GM19328 (cell line): ENCODE measurements around the gene VAPA.

Source experiments
- ATAC-seq: cut with Tn5 transposase; IDR thresholded peaks from one replicate; pipeline ENCODE4 v1.9.1; 2021; ENCODE audit warnings: mild to moderate bottlenecking, moderate library complexity; ENCODE audit not compliant: unreplicated experiment

Gene VAPA

DNA sequence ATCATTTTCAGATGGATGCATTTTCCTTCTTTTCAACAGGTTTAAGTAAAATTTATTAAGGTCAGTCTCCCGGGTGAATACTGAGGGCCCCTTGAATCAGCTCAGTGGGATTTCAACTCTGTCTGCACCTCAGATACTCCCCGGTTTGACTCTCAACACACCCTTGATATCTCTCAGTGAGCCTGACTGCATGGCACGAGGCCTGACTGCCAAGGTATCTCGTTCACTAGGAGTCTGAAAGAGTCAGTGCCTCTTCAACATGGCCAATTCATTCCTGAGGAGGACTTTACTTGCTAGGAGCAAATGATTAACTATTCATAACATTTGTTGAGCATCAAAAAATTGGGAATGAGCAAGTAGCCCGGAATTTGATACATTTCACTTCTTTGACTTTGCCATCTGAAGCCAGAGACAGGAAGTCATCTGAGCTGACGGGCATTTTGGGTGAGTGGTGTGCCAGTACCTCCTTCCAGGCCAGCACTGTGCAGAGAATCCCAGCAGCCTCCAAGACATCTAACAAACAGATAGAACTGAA, 81.0 kb downstream of the VAPA start:
- ATAC-seq = no peak

DNA sequence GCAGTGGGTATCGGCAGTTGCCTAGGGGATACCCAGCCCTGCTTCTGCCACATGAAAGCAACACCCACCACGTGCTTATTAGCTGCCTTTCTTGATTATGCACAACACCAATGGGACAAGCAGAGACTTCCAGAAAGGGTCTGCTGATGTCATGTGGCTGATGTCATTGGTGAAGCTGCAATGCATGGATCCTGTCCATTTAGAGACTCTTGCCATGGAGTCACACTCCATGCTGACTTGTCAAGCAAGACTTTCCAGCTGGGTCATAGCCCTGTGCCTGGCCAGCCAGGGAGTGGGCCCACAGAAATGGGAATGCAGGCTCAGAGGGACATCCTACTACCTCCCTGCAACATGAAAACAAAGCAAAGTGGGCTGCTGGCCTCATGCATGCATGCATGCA, 81.8 kb downstream of the VAPA start:
- no peak for ATAC-seq

DNA sequence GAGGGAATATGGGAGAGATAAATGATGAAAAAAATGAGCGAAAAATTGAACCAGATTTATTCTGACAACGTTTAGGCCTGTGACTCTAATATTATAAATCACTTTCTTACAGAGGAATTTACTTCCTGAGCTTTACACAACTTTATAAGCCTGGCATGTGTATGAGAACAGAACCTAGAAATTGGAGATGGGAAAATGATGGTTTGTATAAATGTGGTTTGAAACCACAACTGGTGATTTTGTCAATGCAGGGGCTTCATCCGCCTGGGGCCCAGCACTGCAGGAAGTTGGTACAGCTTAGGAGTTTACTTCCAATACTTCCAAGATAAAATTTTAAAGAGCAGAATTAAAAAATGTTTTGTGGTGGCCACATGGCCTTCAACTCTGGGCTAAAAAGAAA, 82.3 kb downstream of the VAPA start:
- no peak for ATAC-seq

DNA sequence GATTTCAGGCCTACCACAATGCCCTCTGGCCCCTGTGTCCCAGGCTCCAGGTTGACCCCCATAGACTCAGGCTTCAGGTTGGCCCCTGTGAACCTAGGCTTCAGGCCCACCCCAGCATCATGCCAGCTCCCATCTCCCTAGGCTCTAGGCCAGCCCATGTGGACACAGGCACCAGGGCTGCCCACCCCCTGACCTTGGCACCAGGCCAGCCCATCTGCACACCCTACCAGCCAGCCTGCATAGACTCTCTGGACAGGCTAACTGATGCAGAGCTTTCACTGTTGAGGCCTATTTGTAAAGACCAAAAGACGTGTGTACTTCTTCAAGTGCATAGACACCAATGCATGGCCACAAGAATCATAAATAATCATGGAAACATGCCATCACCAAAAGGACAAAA, 83.9 kb downstream of the VAPA start:
- no peak for ATAC-seq

DNA sequence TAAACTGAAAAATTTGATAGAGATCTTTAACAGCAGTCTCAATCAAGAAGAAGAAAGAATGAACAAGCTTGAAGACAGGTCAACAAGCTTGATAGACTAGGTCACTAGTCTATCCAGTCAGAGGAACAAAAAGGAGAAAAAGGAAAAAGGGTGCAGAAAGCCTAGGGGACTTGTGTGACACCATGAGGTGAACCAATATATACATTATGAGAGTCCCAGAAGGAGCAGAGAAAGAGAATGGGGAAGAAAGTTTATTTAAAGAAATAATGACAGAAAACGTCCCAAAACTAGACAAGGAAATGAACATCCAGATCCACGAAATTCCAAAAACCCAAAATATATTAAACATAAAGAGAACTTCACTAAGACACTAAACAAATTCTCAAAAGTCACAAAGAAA, 84.5 kb downstream of the VAPA start:
- no peak for ATAC-seq

DNA sequence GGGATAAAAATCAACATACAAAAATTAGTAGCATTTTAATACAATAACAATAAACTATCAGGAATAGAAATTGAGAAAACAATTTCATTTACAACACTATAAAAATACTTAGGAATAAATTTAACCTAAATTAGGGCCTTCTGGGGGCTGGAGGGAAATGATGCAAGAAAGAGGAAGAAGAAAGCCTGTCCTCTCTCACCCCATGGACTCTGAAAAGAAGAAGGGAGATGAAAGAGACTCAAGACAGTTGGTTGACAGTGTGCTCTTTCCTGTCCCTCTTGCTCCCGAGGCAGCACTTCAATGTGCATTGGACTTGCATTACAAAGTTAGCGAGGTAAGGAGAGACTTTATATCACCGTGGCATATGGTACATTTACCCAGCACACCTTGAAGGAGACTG, 88.5 kb downstream of the VAPA start:
- no peak for ATAC-seq

DNA sequence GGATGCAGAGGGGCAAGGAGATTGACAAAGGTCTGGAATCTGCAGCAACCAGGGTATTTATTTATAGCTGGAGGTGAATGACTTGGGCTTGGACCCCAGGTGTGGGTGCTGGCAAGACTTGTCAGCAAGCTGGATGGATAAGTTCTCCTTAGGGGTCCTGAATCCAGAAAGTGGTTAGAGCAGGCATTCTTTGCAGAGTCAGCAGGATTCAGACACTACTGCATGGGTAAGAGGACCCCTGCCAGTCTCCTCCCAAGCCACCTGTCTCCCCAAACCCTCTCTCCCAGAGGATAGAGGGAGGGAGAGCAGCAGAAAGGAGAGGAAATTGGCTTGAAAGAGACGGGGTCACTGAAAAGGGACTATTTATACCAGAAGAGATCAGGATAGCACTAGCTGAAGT, 89.5 kb downstream of the VAPA start:
- no peak for ATAC-seq

DNA sequence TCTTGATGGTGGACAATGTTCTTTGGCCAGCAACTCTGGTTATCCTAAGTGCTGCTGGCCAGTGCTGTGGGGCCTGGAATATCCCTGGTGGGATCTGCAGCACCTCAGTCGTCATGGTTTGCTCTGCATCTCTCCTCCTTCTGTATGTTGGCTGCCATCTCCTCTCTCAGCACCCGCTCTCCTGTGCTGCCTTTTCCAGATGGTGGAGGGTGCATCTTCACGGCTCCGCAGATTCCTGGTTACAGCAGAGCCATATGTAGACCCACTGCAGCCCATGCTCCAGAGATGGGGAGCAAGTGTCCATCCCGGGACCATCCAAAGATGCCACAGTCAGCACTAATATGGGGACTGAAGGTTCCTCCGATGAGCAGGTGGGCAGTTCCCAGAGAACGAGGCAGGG, 90.0 kb downstream of the VAPA start:
- no peak for ATAC-seq

DNA sequence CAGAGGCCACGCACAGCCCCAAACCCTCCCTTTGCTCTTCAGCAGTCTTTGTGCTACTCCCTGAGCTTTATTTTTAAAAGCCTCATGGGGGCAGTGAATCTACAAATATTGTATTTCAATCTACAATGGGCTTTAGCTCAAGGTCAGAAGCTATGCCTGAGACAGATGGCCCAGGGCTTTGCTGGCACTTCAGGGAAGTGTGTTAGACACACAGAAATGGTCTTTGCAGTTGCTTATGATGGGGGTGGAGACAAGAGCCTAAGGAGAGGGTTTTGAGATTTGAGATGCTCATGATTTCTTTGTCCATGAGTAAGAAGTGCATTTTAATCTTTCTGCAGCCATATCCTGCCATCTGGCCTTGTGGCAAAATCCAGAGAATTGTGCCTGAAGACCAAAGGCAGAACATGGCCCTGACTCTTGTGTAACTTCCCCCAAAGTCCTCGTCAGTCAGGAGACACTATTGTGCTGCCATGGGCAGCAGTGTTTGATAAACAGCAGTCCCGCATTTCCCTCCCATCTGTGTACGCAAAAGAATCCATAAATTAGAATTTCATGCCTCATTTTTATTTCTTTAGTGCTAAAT, 92.6 kb downstream of the VAPA start:
- ATAC-seq = no peak

DNA sequence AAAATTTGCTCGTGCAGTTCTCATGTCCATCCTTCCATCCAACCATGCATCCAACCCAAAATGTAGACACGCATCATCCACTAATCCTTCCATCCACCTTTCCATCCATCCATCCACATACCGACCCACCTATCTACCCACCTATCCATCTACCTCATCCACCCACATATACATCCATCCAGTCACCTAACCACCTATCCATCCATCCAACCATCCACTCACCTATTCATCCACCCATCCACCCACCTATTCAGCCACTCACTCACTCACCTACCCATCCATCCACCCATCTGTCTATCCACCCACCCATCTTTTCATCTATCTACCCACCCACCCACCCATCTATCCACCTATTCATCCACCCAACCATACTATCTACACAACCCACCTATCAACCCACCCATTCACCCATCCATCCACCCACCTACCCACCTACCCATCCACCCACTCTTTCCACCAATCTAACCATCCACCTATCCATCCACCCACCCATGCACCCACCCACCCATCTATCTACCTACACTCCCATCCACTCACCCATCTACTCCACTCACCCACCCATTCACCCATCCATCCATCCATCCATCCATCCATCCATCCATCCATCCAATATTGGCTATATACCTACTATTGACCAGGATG, 94.3 kb downstream of the VAPA start:
- no peak for ATAC-seq
